Fibroblast of skin of left biceps (primary cell): ENCODE results near the gene DNASE1.
"Not testable (repeated sequence)": the region's sequence is repeated elsewhere in the genome, so short reads cannot be mapped to it uniquely, and the experiment has no call there.

Source experiments
- DNase-seq, 2 experiments: peaks; one replicate each; pipeline ENCODE4 v3.0.0-alpha.2; 2013; ENCODE audit warnings: low read depth in 2 of 2

Gene DNASE1

DNA sequence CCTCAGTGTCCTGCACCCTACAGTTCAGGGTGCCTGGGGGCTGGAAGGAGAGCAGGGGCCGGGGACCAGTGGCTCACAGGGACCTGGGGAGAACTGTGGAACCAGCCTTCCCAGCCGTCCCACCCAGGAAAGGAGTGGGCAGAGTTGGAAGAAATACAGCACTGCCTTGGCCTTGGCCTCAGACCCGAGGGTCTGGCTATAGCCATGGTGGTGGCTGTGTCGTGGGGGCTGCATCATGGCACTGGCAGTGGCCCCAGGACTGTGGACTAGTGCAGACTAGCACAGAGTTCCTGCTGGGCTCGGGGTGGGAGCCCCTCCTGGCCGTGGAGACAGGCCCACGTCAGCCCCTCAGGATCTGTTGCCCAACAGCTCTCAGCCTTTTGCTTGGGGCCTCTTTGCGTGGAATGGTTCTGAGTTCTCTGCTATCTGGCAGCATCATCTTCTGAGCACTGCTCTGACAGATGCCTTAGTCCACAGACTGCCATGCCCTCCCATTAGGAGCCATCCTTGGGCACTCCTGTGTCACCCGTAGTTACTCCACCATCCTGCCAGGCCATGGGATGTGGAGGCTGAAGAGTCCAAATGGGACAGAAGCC is 12.6 kb upstream of the DNASE1 start:
- no peak for DNase-seq

DNA sequence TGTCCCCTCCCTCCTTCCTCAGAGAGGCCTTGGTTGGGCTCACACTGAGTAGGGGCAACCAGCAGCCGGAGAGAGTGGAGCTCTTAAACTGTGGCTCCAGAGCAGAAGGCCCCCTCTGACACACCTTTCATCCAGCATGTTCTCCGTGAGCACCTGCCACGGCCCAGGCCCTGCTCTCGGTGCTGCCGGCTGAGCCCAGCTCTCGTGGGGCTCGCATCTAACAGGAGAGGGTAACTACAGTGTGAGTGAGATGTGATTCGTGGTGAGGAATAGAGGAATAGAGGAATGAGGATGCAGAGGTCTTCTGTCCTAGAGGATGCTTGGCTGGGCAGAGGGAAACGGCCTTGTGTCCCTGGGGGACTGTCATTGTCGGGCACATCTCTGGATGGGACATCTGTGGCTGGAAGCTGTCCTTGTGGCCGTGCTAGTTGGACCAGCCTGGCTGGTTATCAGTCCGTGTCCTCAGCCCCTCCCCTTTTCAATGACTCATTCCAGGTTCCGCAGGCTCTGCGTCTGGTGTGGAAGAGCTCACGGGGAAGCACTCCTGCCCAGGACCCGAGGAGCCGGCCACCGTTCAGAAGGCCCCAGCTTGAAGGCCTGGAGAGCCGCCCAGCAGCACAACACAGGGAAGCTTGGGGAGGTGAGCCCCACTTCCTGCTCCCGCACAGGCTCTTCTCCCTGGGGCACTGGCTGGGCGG is 11.9 kb upstream of the DNASE1 start:
- no peak for DNase-seq

DNA sequence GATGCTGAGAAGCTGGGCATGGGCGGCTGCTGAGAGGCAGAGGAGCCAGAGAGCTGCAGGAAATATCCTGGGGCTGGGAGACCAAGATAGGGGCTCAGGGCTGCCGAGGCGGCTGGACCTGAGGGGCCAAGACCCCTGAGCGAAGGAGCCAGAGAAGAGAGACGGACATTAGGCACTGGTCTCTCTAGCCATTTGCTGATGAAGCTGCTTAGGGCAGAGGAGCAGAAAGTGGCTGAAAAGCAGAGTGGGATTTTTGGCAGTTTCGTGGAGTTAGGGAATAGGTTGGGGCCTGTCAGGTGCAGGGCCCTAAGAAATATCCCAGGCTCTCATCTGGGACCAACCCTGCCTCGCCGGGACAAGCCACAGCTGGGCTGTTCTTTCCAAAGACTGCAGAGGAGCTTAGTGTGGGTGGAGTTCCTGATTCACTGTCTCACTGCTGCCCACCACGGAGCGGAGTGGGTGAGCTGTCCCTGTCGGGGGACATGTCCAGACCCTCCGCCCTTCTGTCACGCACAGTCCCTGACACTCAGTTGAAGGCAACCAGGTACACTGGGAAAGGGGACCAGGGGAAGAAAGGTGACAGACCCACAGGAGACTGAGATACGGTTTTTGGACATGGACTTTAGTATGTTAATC is 11.3 kb upstream of the DNASE1 start:
- no peak for DNase-seq

DNA sequence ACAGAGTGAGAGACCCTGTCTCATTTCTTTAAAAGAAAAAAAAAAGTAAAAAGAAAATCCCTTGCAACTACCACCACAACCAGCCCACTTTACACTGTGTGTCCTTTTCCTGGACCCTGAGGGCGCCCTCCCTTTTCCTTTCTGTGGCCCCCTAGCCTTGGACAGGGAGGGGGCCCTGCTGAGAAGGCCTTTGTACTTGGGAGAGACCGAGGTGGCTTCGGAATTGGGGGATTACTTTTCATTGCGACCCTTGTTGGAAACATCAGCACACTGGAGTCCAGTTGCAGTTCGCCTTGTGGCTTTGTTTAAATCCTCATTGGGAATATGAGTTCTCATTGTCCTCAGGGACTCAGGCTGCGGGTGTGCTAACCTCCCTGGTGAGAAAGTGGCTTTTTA is 9.4 kb upstream of the DNASE1 start:
- no peak for DNase-seq

DNA sequence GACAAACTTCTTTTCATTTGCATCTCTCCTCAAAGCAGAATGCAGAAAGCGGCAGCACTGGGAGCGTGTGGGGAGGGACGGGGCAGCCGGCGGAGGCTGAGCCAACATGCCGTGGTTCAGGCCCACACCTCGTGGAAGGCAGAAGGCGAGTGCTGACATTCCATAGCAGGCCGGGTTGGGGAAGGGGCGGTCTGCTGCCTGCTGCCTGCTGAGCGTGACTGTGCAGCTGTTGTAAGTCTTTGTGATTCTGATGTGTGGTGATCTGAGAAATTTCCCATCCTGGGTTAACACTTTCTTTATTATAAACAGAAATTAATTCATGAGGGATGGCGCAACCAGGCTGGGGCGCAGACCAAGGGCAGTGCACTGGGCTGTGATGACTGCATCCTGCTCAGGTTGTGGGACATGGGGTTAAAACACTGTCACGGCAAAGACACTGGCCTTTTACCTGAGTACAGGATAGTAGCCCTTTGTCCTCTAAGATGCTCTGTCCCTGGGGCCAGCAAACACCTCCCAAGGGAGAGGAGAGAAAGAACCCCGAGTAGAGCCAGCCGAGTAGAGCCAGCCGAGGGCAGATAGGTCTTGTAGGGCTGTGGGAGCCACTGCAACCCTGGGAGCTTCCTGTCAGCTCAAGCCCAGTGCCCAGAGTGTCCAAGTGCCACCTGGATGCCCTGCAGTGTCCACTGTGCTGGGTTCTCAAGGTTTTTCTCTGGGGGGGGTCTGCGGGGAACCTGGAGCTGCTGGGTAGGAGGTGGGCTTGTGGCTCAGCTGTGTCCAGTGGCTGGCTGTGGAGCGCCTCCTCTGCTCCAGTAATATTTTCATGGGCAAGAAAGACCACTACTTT is 8.8 kb upstream of the DNASE1 start:
- peak; percentile 15 to 26 for DNase-seq

DNA sequence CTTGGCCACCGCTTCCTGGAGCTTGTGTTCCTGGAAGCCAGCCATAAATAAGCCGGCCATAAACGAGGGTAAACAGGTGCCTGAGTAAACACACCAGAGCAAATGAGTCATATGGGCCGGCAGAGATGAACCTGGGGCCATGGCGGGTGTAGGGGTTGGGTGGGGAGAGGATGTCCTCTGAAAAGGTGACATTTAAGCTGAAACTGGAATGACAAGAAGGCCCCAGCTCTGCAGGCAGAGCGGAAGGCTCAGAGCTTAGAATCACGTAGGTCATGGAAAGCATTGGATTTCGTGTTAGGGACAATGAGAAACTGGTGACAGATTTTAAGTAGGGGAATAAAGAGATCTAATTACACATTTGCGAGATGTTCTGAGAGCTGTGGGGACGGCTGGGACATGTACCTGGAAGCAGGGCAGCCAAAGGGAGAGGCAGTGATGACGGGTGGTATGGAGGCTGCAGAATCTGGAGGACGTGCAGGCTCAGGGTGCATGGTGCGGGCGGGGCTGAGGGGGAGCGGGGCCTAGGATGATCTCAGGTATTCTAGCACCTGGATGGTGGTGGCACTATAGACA is 8.1 kb upstream of the DNASE1 start:
- DNase-seq, result no peak

DNA sequence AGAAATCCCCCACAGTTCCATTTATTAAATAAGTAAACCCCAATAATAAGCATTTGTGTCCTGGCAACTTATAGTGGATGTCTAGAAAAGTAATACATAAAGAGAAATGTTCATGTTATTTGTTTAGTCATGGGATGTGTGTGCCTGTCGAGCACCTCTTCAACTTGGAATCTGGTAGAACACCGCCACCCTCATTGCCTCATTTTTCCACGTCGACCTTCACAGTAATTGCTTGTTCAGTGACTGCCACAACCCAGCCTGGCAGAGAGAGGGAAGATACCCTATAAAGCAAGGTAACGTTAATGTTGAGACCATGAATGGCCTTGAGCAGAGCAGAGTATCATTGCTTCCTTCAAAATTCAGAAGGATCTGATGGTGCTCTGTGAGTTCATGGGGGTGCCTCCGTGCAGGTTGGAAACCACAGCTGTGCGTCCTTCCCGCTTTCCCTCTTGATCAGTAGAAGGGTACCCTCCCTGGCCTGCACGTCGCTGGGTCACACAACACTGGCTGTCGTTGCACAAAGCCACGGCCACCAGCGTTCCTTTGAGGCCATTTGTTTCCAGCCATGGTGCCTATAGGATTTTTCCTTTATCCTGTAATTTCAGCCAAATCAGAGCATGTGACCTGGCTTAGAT is 3.7 kb upstream of the DNASE1 start:
- no peak for DNase-seq

DNA sequence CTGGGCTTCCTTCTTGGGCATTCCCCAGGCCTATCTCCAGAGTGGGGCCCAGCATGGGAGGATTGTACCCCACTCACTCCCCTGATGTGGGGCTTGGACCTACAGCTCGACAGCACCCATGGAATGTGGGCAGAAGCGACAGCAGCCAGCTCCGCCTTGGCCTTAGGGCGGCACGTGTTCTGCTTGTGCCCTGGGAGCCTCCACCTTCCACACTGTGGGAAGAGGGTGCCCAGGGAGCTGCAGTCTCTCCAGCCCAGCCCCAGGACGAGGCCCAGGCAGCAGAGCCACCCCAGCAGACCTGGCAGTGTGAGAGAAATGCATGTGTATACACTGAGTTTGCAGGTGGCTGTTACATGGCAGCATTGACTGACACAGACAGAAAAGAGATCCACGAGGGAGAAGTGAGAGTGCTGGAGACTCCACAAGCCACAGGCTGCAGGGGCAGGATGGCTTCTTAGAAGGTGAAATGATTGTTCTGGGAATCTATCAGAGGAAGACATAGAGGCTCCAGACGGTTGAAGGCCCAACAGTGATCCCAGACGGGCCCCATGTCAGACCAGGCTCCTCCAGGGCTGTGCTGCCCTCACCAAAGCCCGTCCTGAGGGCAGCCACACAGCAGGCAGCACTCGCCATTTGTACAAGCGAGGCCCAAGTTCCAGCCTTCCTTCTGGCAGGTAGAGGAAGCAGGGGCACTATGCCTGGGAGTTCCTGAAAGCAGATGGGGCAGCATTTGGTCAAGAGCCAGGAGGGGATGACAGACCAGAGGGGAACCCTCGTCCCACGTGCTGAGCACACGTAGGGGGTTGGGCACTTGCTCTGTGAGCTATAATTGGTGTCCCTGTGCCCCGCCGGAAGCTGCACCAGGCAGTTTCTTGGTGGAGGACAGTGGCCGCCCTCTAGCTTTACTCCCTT is 2.8 kb upstream of the DNASE1 start:
- DNase-seq, result no peak

DNA sequence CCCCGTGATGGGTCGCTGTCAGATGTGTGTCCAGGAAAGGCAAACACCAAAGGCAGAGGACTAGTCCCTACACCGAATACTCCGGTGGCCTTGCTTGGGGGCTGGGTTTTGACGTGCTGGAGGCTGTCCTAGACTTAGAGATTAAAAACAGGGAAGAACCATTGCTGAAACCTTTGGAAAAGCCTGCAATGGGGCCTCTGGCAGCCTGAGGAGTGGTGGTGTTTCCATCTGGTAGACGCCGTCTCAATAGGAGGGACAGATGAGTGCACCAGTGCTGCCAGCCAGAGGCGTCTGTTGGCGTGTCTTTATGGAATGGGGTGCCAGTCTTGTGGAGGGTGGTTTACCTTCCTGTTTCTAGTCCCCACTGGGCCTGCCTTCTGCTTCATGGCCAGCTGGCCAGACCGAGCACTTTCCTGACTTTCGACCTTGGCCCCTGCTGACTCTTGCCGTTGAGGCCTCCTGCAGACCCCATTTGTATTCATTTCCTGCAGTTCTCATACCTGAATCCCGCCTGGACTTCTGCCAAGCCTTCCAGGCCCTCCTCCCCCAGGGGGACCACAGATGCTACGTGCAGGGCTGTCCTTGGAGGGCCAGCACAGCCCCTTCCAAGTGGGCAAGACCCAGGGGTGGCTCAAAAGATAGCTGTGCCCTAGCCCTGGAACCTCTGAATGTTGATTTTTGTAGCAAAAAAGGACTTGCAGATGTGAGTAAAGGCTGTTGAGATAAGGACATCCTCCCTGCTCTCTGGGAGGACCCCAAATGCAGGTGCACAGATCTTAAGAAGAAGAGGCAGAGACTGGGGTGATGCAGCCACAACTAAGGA is 1.9 kb upstream of the DNASE1 start:
- DNase-seq, result no peak

DNA sequence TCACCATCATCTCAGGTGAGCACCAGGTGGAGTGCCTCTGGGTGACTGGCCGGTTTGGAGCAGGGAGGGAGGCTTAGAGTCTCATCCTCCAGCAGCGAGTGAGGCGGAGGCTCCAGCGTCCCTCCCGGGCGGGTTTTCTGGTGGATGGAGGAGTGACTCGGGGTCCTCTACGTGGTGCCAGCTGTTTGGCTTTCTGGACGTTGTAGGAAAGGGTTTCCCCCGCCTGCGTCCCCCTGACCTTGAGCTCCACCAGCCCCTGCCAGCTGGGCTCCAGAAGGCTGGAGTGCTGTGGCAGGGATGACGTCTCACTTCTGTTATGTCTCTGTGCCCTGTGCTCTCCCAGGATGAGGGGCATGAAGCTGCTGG is 522 bp downstream of the DNASE1 start:
- no peak for DNase-seq

DNA sequence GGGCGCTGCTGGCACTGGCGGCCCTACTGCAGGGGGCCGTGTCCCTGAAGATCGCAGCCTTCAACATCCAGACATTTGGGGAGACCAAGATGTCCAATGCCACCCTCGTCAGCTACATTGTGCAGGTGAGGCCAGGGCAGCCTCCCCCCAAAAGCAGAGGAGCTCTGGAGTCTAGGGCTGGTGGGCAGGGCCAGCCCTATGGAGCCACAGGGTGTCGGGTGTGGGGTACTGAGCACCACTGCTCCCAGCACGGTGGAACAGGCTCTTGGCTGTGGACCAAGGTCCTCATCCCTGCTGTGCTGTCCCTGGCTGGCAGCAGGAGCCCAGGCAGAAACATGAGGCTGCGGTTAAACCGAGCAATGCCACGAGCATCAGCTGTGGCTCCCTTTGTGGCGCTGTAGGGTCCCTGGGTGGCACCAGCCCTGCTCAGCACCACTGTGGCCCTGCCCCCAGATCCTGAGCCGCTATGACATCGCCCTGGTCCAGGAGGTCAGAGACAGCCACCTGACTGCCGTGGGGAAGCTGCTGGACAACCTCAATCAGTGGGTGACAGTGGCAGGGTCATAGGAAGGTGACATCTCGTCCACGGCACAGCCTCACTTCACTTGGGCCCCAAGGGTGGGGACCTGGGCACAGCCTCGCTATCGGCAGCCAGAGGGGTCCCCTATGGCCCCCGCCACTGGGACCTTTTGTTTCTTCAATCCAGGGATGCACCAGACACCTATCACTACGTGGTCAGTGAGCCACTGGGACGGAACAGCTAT is 1.1 kb downstream of the DNASE1 start:
- DNase-seq, result no peak

DNA sequence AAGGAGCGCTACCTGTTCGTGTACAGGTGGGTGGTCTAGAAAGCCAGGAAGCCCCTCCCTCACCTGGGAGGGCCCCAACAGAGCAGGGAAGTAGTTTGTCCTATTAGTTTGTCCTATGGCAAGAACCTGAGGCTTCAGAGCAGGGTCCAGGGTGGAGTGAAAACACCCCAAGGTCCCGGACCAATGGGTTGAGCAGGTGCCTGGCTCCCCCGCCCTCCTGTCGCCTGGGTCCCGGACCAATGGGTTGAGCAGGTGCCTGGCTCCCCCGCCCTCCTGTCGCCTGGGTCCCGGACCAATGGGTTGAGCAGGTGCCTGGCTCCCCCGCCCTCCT is 1.6 kb downstream of the DNASE1 start:
- DNase-seq, result not testable (repeated sequence)

DNA sequence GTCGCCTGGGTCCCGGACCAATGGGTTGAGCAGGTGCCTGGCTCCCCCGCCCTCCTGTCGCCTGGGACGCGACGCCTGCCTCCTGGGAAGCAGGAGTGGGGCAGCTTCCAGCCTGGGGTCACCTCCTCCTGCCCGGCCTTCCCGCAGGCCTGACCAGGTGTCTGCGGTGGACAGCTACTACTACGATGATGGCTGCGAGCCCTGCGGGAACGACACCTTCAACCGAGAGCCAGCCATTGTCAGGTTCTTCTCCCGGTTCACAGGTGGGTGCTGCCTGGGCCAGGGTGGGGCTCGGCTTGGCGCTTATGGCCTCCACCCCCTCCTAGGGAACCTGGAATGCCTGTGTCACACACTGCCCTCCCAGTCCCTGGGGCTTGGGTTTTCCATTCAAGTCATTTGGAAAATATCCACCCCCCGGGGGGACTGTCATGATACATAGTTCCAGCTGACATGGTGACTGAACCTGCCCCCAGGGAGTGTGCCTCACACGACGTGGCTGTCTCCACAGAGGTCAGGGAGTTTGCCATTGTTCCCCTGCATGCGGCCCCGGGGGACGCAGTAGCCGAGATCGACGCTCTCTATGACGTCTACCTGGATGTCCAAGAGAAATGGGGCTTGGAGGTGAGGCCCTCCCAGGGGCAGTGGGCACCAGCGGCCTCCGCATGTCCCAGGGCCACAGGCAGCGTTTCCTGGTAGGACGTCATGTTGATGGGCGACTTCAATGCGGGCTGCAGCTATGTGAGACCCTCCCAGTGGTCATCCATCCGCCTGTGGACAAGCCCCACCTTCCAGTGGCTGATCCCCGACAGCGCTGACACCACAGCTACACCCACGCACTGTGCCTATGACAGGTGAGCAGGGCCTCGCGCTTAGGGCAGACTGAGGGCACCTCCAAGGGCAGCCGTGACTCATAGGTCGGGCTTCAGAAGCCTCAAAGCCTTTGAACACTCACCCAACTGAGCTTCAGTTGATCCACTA is 2.3 kb downstream of the DNASE1 start:
- DNase-seq, result no peak

DNA sequence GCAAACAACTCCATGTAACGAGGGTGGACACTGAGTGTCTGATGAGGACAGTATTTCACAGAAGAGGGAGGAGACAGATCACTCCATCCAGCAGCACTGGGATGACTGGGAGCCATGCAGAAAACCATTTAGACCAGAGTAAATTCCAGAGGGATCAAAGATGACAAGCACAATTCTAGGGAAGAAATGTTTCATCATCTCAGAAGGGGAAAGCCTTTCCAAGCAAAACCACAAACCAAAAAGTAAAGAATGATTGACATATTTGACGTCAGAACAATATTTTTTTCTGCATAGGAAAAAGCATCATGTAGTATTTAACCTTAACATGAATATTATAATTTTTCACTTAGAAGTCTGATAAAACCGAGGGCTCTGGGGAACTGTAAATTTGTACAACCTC is 4.8 kb downstream of the DNASE1 start:
- DNase-seq, result peak; percentile 25 to 32

DNA sequence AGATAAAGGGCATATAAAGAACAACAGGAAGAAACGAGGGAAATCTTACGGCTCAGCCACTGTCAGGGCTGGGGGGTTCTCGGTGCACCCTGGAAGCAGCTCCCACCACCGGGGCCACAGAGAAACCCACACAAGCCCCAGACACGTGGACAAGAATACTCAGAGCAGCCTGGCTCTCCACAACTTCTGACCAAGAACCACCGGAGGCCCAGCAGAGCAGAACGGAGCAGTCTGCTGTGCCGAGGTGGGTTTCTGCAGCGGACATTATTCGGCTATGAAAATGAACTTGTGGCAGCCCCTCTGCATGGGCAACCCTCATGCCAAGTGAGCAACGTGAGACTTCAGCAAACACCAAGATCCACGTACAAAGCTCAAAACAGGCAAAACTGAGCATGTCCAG is 6.8 kb downstream of the DNASE1 start:
- no peak for DNase-seq

DNA sequence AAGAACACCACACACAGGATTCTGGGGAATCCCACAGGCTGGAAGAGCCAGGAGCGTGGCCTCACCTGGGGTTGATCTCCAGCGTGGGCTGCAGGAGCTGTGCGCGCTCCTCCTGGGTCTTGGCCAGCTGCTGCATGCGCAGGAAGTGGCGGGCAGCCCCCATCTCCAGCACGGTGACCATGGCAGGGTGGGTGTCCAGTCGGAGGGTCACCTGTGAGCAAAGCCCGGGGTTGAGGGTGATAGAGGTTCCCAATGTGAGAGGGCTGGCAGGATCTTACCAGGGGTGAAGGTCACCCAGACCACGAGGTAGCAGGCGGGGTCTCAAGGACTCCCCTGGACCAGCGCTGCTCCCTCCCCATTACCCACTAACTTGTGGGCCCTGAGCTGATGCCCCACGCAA is 7.4 kb downstream of the DNASE1 start:
- no peak for DNase-seq

DNA sequence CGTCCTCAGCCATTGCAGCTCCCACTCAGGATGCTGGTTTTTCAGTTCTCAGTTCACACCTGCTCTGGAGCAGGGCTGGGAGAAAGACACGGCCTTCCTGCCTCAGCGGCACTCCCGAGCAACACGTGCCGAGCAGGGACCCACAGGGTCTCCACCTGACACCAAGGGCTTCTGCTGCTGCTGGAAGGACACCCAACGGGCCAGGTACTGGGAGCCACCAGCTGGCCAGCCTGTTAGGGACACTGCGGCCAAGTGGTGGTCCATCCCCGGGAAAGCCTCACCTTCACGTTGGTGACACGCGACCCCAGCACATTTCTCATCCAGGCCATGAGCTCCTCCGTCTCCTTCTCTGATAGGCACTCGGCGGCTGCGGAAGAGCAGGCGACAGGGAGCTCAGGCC is 8.1 kb downstream of the DNASE1 start:
- no peak for DNase-seq
